ENCODE results near the gene RAB5B. TPM values are rescaled to one million over a fixed set of nuclear protein-coding genes. Genes with fewer than 3 reads are reported as not detected.

RAB5B gene
- total RNA-seq, 3 donors from 2014 or later (not counting 1 experiment from before 2014, with no cell fraction given): 69.4 to 80.0 (median 78.2) TPM

GRCh38 chr12:56010111-56010570, 36.3 kb downstream of the RAB5B start:
- Histone ChIP-seq H3K36me3 (ENCODE audit: control insufficient read depth, insufficient read depth, low read length) (no peaks in the 10 kb centered on the region), H3K27ac (ENCODE audit: low read length) (no peak overlapping the region), H3K4me1 (ENCODE audit: control insufficient read depth, insufficient read depth, low read length) (peaks cover 12% of the 10 kb centered on the region), H3K27me3 (ENCODE audit: control insufficient read depth, insufficient read depth, low read length) (no peaks in the 10 kb centered on the region), H3K4me3 (ENCODE audit: low read length) (no peak overlapping the region), H3K9me3 (ENCODE audit: control insufficient read depth, insufficient read depth, low read length) (no peaks in the 10 kb centered on the region)
- TF ChIP-seq CTCF (IDR thresholded peaks at IDR 0.05): no peak
- intact Hi-C loops (cut with micrococcal nuclease): no loop called here
- no peaks in the 10 kb centered on the region for H3K36me3 Mint-ChIP-seq
- no peak overlapping the region for H3K27ac Mint-ChIP-seq
- 81% methylated on average over 2 of the region's 2 CpGs for WGBS (ENCODE audit: insufficient coverage)
- no peaks in the 10 kb centered on the region for H3K9me3 Mint-ChIP-seq
- ATAC-seq: no peak
- H3K27me3 Mint-ChIP-seq (ENCODE audit: low read depth in 2 of 2): no peaks in the 10 kb centered on the region
- peak overlapping the region; percentile 28 for H3K4me3 Mint-ChIP-seq
- peaks cover 7 to 19% of the 10 kb centered on the region in 2 donors for H3K4me1 Mint-ChIP-seq
- DNase-seq: no peak

- WGBS (ENCODE audit: insufficient coverage): 88% methylated on average over 1 of the region's 2 CpGs
- no peak for ATAC-seq
- Mint-ChIP-seq H3K4me3 (no peak overlapping the region), H3K27ac (no peak overlapping the region), H3K27me3 (ENCODE audit: low read depth in 2 of 2) (no peaks in the 10 kb centered on the region), H3K9me3 (no peaks in the 10 kb centered on the region), H3K36me3 (no peaks in the 10 kb centered on the region), H3K4me1 (peaks cover 7 to 19% of the 10 kb centered on the region in 2 donors)
- Histone ChIP-seq H3K4me3 (ENCODE audit: low read length) (no peak overlapping the region), H3K27ac (ENCODE audit: low read length) (no peak overlapping the region), H3K27me3 (ENCODE audit: control insufficient read depth, insufficient read depth, low read length) (no peaks in the 10 kb centered on the region), H3K9me3 (ENCODE audit: control insufficient read depth, insufficient read depth, low read length) (no peaks in the 10 kb centered on the region), H3K4me1 (ENCODE audit: control insufficient read depth, insufficient read depth, low read length) (peaks cover 12% of the 10 kb centered on the region), H3K36me3 (ENCODE audit: control insufficient read depth, insufficient read depth, low read length) (no peaks in the 10 kb centered on the region)
- no peak for DNase-seq
- intact Hi-C loops (cut with micrococcal nuclease): no loop called here
- TF ChIP-seq CTCF (IDR thresholded peaks at IDR 0.05): no peak
Measured at GRCh38 chr12:56011509-56012090, 37.7 kb downstream of the RAB5B start.

- Mint-ChIP-seq H3K4me3 (no peak overlapping the region), H3K9me3 (no peaks in the 10 kb centered on the region), H3K27ac (no peak overlapping the region), H3K27me3 (ENCODE audit: low read depth in 2 of 2) (no peaks in the 10 kb centered on the region), H3K4me1 (peaks cover 0 to 6% of the 10 kb centered on the region in 2 donors), H3K36me3 (no peaks in the 10 kb centered on the region)
- Histone ChIP-seq H3K27ac (ENCODE audit: low read length) (no peak overlapping the region), H3K36me3 (ENCODE audit: control insufficient read depth, insufficient read depth, low read length) (no peaks in the 10 kb centered on the region), H3K9me3 (ENCODE audit: control insufficient read depth, insufficient read depth, low read length) (no peaks in the 10 kb centered on the region), H3K4me1 (ENCODE audit: control insufficient read depth, insufficient read depth, low read length) (no peaks in the 10 kb centered on the region), H3K27me3 (ENCODE audit: control insufficient read depth, insufficient read depth, low read length) (no peaks in the 10 kb centered on the region), H3K4me3 (ENCODE audit: low read length) (no peak overlapping the region)
- ATAC-seq (no peak), DNase-seq (no peak)
- no peak for TF ChIP-seq CTCF (IDR thresholded peaks at IDR 0.05)
- WGBS (ENCODE audit: insufficient coverage): 91% methylated on average over 5 of the region's 5 CpGs
- intact Hi-C loops (cut with micrococcal nuclease): no loop called here
Measured at GRCh38 chr12:56013482-56013881, 39.6 kb downstream of the RAB5B start.

GRCh38 chr12:56014205-56014604, 40.3 kb downstream of the RAB5B start:
- Mint-ChIP-seq H3K36me3 (no peaks in the 10 kb centered on the region), H3K4me1 (no peaks in the 10 kb centered on the region), H3K9me3 (no peaks in the 10 kb centered on the region), H3K27ac (no peak overlapping the region), H3K27me3 (ENCODE audit: low read depth in 2 of 2) (no peaks in the 10 kb centered on the region), H3K4me3 (no peak overlapping the region)
- no peaks in the 10 kb centered on the region for H3K27me3 ChIP-seq (ENCODE audit: control insufficient read depth, insufficient read depth, low read length)
- no peak for TF ChIP-seq CTCF (IDR thresholded peaks at IDR 0.05)
- intact Hi-C loops (cut with micrococcal nuclease): no loop called here
- ATAC-seq (no peak), DNase-seq (no peak)
- H3K4me3 ChIP-seq (ENCODE audit: low read length): no peak overlapping the region
- H3K9me3 ChIP-seq (ENCODE audit: control insufficient read depth, insufficient read depth, low read length): no peaks in the 10 kb centered on the region
- 65% methylated on average over 2 of the region's 2 CpGs for WGBS (ENCODE audit: insufficient coverage)
- no peak overlapping the region for H3K27ac ChIP-seq (ENCODE audit: low read length)
- H3K36me3 ChIP-seq (ENCODE audit: control insufficient read depth, insufficient read depth, low read length): no peaks in the 10 kb centered on the region
- no peaks in the 10 kb centered on the region for H3K4me1 ChIP-seq (ENCODE audit: control insufficient read depth, insufficient read depth, low read length)

All from natural killer cell (primary cell).